Esophagus muscularis mucosa (tissue), 3 donors: Measurements from ENCODE around the gene TSSC4.

Experiments used
- CTCF ChIP-seq, 3 experiments: fragments of 200-600 bp in 2 of 3; fragments of 450-650 bp in 1 of 3; sonication (generic) in 2 of 3; IDR thresholded peaks; one replicate each; pipeline ENCODE4 v1.5.1; 2017 to 2019; ENCODE audit warnings: antibody characterized with exemption in 3 of 3, mild to moderate bottlenecking in 2 of 3, moderate library complexity in 1 of 3
- POLR2A ChIP-seq: fragments of 450-650 bp; IDR thresholded peaks from one replicate; pipeline ENCODE4 v1.6.1; 2017; ENCODE audit warnings: antibody characterized with exemption, moderate library complexity, mild to moderate bottlenecking, low read depth
- POLR2AphosphoS5 ChIP-seq, 2 donors: sonication (generic); formaldehyde crosslinking; IDR thresholded peaks; one replicate each; pipeline ENCODE4 v1.6.1; 2017; ENCODE audit warnings: antibody characterized with exemption in 2 of 2

GRCh38 chr11:2427721-2428321, 27.3 kb downstream of the TSSC4 start:
- TF ChIP-seq CTCF (IDR thresholded peaks at IDR 0.05), result no peak
- no peak for TF ChIP-seq POLR2A
- TF ChIP-seq POLR2AphosphoS5 (IDR thresholded peaks at IDR 0.05), result no peak
